ENCODE measurements around the gene KSR1.

GRCh38 chr17:27596566-27597187, 140.4 kb downstream of the KSR1 start:
- TF ChIP-seq CTCF (IDR thresholded peaks at IDR 0.05) (no peak), POLR2A (IDR thresholded peaks at IDR 0.05) (no peak)
